UCSD-AML1 (cell line): ENCODE results near the gene RNF212B.
"Not testable (repeated sequence)": the region's sequence is repeated elsewhere in the genome, so short reads cannot be mapped to it uniquely, and the experiment has no call there.

Source experiments
- DNase-seq: peaks from one replicate; lab custom pipeline; 2025; ENCODE audit not compliant: unreplicated experiment; lab: John Stamatoyannopoulos, UW

RNF212B gene, protein sequence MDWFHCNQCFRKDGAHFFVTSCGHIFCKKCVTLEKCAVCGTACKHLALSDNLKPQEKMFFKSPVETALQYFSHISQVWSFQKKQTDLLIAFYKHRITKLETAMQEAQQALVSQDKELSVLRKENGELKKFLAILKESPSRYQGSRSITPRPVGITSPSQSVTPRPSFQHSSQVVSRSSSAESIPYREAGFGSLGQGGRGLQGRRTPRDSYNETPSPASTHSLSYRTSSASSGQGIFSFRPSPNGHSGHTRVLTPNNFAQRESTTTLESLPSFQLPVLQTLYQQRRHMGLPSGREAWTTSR

DNA sequence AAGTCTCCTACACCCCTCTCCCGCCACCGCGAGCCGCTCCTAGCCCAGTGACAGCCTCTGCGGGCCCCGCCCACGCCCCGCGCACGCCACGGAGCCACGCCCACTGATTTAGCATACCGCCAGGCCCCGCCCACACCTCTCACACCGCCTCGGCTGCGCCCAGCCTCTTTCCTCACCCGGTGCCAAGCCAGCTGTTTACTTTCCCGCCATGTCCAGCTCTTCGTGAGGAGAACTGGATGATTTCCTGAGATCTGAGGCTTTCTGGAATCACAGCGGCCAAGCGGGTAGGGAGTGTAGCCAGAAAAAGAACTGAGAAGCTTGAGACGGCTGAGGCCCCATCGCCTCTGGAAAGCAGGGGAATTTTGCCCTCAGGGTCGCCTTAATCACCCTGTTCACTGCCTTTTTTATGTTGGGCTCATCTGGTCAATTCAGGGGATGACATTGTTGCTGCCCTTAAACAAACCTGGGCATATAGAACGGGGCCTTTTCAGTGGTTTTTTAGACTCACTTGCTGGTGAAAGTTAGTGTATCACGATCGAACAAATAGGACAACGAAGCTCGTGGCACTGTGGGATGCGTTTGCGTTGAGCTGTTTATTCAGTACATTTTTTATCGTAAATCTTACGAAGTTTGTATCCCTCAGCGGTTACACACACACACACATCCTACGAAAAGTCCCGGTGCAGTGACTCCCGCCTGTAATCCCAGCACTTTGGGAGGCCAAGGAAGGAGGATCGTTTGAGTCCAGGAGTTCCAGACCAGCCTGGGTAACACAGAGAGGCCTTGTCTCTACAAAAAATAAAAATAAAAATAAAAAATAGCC is at the start of gene RNF212B:
RNF212B (plus strand) TSS at position 165 of the 823 bp plus-strand sequence. CDS start 2,410 bp downstream, outside the sequence.
- peak; percentile 68 for DNase-seq

DNA sequence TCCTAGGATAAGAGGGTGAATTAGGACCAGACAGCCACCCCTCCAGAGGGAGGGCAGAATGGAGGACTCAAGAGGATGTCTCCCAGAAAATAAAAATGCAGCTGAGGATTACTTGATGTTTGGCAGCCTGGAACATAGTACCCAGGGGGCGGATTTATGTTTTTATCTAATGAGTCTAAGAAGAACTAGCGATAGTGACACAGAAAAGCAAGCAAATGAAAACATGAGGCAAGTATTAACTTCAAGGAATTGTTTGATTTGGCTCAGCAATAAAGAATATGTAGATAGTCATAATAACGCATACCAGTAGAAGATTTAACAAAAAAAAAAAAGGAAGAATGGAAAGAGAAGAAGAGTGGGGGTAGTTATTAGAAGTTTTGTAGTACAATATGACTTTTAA is 44.3 kb upstream of the RNF212B start:
- DNase-seq = no peak

DNA sequence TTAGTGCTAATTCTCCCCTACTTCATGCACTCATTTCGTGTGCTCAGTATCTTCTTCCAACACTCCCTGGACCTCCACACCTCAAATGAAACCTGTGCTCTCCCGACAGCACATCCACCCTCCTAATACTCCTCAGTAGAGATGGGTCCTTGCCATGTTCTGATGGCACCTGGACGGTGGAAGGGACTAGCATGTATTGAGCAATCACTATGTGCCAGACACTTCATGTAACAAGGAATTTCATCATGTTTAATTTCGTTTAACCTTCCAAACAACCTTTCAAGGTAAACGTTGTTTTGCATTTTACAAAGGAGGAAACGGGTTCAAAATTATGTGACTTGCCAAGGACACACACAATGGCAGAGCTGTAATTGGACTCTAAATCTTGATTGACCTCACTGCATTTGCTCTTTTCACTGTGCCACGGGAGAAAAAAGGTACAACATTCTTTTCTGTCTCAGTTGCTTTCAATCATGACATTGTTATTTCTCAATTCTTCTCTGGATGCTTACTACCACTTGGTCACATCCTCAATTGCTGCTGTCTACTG is 42.1 kb upstream of the RNF212B start:
- DNase-seq = no peak

DNA sequence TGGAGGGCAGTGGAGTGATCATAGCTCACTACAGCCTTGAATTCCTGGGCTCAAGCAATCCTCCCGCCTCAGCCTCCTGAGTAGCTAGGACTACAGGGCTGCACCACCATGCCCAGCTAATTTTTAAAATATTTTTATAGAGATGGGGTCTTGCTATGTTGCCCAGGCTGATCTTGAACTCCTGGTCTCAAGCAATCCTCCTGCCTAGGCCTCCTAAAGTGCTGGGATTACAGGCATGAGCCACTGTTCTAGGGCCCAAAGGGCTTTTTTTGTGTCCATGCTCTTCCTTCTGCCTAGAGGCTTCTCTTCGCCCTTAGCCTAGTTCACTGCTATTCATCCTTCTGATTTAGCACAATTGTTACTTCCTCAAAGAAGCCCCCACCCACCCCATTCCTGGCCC is 41.2 kb upstream of the RNF212B start:
- not testable (repeated sequence) for DNase-seq

DNA sequence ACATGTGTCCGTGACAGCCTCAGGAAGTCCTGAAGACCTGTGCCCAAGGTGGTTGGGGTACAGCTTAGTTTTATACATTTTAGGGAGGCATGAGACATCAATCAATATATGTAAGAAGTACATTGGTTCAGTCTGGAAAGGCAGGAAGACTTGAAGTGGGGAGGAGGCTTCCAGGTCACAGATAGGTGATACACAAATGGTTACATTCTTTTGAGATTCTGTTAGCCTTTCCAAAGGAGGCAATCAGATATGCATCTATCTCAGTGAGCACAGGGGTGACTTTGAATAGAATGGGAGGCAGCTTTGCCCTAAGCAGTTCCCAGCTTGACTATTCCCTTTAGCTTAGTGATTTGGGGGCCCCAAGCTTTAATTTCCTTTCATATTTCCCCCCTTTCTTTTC is 38.6 kb upstream of the RNF212B start:
- not testable (repeated sequence) for DNase-seq

DNA sequence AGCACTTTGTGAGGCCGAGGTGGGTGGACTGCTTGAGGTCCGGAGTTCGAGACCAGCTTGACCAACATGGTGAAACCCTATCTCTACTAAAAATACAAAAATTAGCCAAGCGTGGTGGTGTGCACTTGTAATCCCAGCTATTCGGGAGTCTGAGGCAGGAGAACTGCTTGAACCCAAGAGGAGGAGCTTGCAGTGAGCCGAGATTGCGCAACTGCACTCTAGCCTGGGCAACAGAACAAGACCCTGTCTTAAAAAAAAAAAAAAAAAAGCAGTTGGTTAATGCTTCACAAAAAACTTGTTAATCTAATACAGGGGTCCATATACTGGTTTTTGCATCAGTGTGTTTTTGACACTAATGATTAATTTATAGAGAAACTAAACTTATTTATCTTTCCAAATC is 35.7 kb upstream of the RNF212B start:
- DNase-seq = no peak

DNA sequence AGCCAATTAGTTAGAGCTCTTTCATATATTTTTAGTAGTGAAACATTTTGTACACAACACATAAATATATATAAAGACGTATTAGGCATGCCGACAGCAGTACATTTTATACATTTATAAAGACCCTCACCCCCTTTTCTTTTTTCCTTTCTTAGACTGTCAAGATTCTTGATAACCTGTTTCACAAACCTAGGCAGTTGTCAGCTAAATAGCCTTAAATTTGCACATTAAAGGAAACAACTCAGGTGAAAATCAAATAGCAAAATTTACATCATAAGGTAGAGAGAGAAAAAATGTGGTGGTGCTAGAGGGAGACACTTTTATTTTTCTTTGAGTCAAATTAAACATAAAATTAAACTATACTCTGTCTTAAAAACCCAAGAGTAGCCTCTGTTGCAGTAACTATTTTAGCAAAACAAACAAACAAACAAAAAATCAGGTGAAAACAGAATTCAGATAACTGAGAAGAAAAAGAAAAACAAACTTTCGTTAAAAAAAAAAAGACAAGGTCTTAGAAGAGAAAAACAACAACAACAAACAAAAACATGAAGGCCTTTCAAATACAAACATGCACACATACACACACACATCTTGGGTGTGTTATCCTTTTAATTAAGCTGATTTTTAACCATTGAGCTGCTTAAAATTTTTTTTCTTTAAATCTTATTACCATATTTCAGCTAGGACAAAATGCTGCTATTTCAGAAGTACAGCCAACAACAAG is 31.2 kb upstream of the RNF212B start:
- no peak for DNase-seq

DNA sequence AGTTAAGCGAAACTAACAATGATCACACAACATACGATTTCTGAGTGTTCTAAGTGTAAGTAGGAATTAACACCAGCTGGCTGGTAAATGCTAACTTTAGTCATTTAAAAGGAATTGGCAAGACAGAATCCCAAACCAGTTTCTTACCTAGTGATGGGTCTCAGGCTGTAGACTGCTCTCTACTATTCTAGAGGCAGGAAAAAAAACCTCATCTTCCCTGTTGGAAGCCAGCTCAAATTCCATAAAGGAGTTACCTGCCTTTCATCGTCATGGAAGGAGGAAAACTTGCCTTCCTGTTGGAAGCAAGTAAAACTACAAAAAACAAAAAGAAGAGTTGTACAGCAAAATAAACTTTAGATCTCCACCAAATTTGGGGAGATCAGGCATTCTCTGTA is 30.6 kb upstream of the RNF212B start:
- no peak for DNase-seq

DNA sequence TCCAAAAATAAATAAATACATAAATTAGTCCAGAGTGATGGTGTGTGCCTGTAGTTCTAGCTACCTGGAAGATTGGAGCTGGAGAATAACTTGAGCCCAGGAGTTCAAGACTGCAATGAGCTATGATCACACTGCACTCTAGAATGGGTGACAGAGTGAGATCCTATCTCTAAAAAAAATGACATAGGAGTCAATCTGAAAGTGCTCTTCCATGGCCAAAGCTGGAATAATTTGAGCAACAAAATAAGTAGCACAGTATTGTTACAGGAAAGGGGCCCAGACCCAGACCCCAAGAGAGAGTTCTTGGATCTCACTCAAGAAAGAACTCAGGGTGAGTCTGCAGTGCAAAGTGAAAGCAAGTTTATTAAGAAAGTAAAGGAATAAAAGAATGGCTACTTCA is 29.4 kb upstream of the RNF212B start:
- DNase-seq = no peak

DNA sequence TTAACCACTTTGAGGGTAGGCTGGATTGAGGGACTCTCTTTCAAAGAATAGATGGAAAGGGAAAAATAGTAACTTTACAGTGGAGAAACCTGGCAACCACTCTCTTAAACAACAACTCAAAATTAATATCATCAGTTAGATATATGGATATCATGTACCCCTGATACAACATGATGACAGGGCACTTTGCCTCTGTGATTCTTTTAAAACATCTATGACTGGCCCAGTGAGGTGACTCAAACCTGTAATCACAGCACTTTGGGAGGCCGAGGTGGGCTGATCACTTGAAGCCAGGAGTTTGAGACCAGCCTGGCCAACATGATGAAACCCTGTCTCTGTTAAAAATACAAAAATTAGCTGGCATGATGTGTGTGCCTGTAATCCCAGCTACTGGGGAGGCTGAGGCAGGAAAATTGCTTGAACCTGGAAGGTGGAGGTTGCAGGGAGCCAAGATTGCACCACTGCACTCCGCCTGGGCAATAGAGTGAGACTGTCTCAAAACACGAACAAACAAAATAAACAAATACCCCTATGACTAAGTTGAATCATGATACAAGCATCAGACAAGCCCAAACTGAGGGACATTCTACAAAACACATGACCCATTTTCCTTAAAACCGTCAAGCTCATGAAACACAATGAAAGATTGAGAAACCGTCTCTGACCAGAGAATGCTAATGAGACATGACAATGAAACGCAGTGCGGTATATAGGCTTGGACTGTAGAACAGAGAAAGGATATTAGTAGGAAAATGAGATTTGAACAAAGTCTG is 27.9 kb upstream of the RNF212B start:
- no peak for DNase-seq

DNA sequence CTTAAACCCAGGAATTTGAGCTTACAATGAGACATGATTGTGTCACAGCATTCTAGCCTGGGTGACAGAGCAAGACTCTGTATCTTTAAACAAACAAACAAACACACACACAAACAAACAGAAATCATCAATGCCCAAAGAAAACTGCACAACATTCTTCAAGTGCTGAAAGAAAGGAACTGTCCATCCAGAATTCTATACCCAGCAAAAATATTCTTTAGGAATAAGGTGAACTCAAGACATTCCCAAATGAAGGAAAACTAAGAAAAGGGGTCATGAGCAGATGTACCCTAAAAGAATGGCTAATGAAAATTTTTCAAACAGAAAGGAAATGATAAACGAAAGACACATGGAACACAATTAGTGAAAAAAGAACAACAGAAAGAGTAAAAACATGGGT is 22.3 kb upstream of the RNF212B start:
- DNase-seq = no peak

DNA sequence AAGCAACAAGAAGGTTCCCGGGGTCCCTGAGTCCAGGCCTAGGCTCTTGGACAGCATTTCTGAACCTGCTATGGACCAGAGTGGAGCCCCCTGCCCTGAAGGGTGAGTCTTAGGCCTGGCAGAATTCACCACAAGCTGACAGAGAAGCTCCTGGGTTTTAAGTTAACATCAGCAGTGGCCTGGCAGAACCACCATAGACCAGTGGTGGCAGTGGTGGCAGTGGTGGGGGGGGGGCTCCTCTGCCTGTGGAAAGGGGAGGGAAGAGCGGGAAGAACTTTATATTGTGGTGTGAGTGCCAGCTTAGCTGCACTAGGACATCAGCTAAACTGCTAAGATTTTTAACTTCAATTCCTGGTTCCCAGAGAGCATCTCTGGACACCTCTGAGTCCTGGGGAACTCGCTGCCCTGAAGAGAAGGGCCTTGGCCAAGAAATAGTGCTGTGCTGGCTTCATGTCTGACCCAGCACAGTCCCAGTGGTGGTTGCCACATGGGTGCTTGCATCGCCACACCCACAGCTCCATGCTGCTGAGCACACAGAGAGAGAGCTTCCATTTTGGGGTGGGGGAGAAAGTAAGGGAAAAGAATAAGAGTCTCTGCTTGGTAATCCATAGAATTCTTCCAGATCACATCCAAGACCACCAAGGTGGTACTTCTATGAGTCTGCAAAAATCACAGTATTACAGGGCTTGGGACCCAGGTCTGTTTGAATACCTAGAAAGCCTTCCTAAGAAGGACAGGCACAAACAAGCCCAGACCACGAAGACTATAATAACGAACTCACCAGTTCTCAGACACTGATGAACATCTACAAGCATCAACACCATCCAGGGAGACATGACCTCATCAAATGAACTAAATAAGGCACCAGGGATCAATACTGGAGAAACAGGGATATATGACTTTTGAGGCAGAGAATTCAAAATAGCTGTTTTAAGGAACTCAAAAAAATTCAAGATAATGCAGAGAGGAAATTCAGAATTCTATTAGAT is 20.4 kb upstream of the RNF212B start:
- DNase-seq = no peak

DNA sequence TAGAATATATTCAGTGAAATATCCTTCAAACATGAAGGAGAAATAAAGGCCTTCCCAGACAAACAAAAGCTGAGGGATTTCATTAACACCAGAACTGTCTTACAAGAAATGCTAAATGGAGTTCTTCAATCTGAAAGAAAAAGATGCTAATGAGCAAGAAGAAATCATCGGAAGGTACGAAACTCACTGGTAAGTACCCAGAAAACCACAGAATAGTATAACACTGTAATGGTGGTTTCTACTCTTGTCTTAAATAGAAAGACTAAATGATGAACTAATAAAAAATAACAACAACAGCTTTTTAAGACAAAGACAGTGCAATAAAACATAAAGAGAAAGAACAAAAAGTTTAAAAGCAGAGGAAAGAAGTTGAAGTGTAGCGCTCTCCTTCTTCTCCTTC is 18.7 kb upstream of the RNF212B start:
- DNase-seq = no peak

DNA sequence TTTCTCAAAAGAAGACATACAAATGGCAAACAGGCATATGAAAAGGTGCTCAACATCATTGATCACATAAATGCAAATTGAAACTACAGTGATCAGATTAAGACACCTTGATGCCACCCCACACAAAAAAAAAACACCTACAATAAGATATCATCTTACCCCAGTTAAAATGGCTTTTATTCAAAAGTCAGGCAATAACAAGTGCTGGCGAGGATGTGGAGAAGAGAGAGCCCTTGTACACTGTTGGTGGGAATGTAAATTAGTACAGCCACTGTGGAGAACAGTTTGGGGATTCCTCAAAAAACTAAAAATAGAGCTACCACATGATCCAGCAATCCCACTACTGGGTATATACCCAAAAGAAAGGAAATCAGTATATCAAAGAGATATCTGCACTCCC is 12.8 kb upstream of the RNF212B start:
- not testable (repeated sequence) for DNase-seq

DNA sequence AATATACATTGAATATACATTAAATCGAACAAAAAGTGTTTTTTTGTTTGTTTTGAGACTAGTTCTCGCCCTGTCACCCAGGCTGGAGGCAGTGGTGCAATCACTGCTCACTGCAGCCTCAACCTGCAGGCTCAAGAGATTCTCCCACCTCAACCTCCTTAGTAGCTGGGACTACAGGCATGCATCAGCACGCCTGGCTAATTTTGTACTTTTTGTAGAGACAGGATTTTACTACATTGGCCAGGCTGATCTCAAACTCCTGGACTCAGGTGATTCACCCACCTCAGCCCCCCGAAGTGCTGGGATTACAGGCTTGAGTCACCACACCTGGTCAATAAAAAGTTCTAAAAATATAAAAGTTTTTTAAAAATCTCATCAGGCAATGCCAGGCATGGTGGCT is 10.2 kb upstream of the RNF212B start:
- DNase-seq = no peak

DNA sequence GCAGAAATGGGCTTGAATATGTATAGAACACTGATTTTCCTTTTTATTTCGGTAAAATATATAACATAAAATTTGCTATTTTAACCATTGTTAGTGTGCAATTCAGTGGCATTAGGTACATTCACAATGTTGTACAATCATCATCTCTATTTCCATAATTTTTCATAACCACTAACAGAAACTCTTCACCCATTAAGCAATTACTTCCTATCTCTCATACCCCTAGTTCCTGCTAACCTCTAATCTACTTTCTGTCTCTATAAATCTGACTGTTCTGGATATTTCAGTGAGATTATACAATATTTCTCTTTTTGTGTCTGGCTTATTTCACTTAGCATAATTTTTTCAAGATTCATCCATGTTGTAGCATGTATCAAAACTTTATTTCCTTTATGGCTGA is 8.9 kb upstream of the RNF212B start:
- no peak for DNase-seq

DNA sequence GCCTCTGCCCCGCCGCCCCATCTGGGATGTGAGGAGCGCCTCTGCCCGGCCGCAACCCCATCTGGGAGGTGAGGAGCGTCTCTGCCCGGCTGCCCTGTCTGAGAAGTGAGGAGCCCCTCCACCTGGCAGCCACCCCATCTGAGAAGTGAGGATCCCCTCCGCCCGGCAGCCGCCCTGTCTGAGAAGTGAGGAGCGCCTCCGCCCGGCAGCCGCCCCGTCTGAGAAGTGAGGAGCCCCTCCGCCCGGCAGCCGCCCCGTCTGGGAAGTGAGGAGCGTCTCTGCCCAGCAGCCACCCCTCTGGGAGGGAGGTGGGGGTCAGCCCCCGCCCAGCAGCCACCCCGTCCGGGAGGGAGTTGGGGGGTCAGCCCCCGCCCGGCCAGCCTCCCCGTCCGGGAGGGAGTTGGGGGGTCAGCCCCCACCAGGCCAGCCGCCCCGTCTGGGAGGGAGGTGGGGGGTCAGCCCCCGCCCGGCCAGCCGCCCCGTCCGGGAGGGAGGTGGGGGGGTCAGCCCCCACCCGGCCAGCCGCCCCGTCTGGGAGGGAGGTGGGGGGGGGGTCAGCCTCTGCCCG is 5.4 kb upstream of the RNF212B start:
- DNase-seq = not testable (repeated sequence)

DNA sequence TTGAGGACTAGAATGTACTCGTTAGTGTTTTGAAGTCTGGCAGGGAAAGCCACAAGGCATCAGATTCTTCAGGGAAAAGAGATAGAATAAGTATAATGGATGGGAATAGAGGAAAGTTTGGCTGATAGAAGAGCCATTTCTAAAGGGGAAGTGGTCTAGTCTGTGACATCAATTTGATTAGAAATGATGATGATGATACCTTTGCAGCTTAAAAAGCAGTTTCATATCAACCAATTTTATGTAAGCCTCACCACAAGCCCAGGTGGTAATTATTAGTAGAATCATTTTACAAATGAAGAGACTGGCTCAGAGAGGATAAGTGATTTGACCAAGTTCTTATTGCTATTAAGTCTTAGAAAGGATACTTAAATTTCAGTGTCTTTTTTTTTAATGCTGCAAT is 2.9 kb downstream of the RNF212B start:
- no peak for DNase-seq

DNA sequence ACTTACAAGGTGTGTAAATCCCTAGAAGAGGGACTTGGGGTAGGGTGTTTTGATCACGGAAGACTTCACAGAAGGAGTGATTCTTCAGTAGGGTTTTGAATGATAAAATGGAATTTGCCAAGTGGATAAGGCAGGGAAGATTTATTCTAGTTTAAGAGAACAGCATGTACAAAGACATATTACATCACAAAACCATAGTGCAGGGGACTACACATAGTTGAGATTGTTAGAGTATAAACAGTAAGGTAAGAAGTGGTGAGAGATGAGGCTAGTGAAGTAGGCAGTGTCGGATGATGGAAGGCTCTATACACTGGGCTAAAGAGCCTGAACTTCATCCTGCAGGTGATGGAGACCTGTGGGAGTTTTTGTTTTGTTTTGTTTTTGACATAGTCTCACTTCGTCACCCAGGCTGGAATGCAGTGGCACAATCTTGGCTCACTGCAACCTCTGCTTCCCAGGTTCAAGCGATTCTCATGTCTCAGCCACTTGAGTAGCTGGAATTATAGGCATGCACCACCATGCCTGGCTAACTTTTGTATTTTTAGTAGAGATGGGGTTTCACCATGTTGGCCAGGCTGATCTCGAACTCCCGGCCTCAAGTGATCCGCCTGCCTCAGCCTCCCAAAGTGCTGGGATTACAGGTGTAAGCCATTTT is 3.5 kb downstream of the RNF212B start:
- DNase-seq = not testable (repeated sequence)
